ENCODE measurements around the gene TAOK1.

The TAOK1 gene

GRCh38 chr17:29570521-29570920 is 180.4 kb downstream of the TAOK1 start:
- peaks cover 43 to 72% (median 58%) of the 10 kb centered on the region in 11 experiments; a peak in 21 of 22 replicates for H4K20me1 ChIP-seq
- H3K27me3 ChIP-seq, result no peaks in the 10 kb centered on the region
- TF ChIP-seq Cebpa-rat (IDR thresholded peaks at IDR 0.05), result no peak
- peak overlapping the region in 8 of 11 experiments; percentile 17 to 94 (median 75); a peak in 10 of 22 replicates for H3K4me2 ChIP-seq
- H3K4me1 ChIP-seq, result peaks cover 50 to 75% (median 66%) of the 10 kb centered on the region in 10 experiments
- H3K4me3 ChIP-seq, result no peak overlapping the region
- peak overlapping the region in 1 of 11 experiments; percentile 66; a peak in 1 of 22 replicates for H3K9ac ChIP-seq
- no peak overlapping the region for H3K27ac ChIP-seq
- H3K9me3 ChIP-seq (replicated peaks in 1 of 11), result no peaks in the 10 kb centered on the region
- H3K36me3 ChIP-seq, result peaks cover 25 to 47% (median 33%) of the 10 kb centered on the region in 11 experiments

- H3K4me3 ChIP-seq, result no peak overlapping the region
- no peak for TF ChIP-seq Cebpa-rat (IDR thresholded peaks at IDR 0.05)
- H3K27me3 ChIP-seq, result no peaks in the 10 kb centered on the region
- H3K27ac ChIP-seq, result peak overlapping the region in 2 of 11 experiments; percentile 10 to 41; a peak in 1 of 22 replicates
- H3K4me2 ChIP-seq, result peak overlapping the region; percentile 61 to 94 (median 81)
- H3K4me1 ChIP-seq, result peaks cover 47 to 77% (median 71%) of the 10 kb centered on the region in 10 experiments
- peak overlapping the region in 7 of 11 experiments; percentile 42 to 70 (median 60); a peak in 11 of 22 replicates for H3K9ac ChIP-seq
- H4K20me1 ChIP-seq, result peaks cover 53 to 72% (median 65%) of the 10 kb centered on the region in 11 experiments; a peak in 21 of 22 replicates
- H3K9me3 ChIP-seq (replicated peaks in 1 of 11), result no peaks in the 10 kb centered on the region
- peaks cover 35 to 57% (median 43%) of the 10 kb centered on the region in 11 experiments for H3K36me3 ChIP-seq
Observed at GRCh38 chr17:29571486-29571882, 181.3 kb downstream of the TAOK1 start.

GRCh38 chr17:29571883-29572681 is 181.9 kb downstream of the TAOK1 start:
- no peaks in the 10 kb centered on the region for H3K27me3 ChIP-seq
- peak overlapping the region; percentile 27 to 70 (median 48); a peak in 18 of 22 replicates for H3K9ac ChIP-seq
- H3K9me3 ChIP-seq (replicated peaks in 1 of 11), result no peaks in the 10 kb centered on the region
- H4K20me1 ChIP-seq, result peaks cover 58 to 78% (median 71%) of the 10 kb centered on the region in 11 experiments; a peak in 21 of 22 replicates
- H3K4me2 ChIP-seq, result peak overlapping the region; percentile 61 to 94 (median 81)
- peaks cover 47 to 79% (median 75%) of the 10 kb centered on the region in 10 experiments for H3K4me1 ChIP-seq
- peak overlapping the region in 6 of 11 experiments; percentile 10 to 52 (median 41); a peak in 9 of 22 replicates for H3K27ac ChIP-seq
- H3K4me3 ChIP-seq, result peak overlapping the region in 4 of 10 experiments; percentile 25 to 31 (median 26); a peak in 3 of 20 replicates
- TF ChIP-seq Cebpa-rat (IDR thresholded peaks at IDR 0.05), result no peak
- H3K36me3 ChIP-seq, result peaks cover 41 to 63% (median 49%) of the 10 kb centered on the region in 11 experiments

- H4K20me1 ChIP-seq, result peaks cover 58 to 87% (median 76%) of the 10 kb centered on the region in 11 experiments; a peak in 21 of 22 replicates
Observed at GRCh38 chr17:29572691-29573557, 182.8 kb downstream of the TAOK1 start.

GRCh38 chr17:29573558-29573869 is 183.4 kb downstream of the TAOK1 start:
- Histone ChIP-seq H3K9me3 (replicated peaks in 1 of 11) (no peaks in the 10 kb centered on the region), H3K36me3 (peaks cover 55 to 77% (median 63%) of the 10 kb centered on the region in 11 experiments), H3K27me3 (no peaks in the 10 kb centered on the region), H3K4me2 (peak overlapping the region; percentile 65 to 94 (median 81); a peak in 21 of 22 replicates), H3K4me1 (peaks cover 47 to 79% (median 75%) of the 10 kb centered on the region in 10 experiments), H3K9ac (peak overlapping the region in 6 of 11 experiments; percentile 2 to 66 (median 43); a peak in 3 of 22 replicates), H3K27ac (peak overlapping the region in 1 of 11 experiments; percentile 45; a peak in 1 of 22 replicates), H3K4me3 (no peak overlapping the region), H4K20me1 (peaks cover 58 to 93% (median 80%) of the 10 kb centered on the region in 11 experiments; a peak in 21 of 22 replicates)
- TF ChIP-seq Cebpa-rat (IDR thresholded peaks at IDR 0.05), result no peak

More at GRCh38 chr17:29572691-29573557, 182.8 kb downstream of the TAOK1 start:
- H3K4me3 ChIP-seq, result peak overlapping the region in 2 of 10 experiments; percentile 9 to 26; a peak in 1 of 20 replicates
- H3K27me3 ChIP-seq, result no peaks in the 10 kb centered on the region
- peak overlapping the region in 3 of 11 experiments; percentile 10 to 52 (median 45); a peak in 5 of 22 replicates for H3K27ac ChIP-seq
- H3K36me3 ChIP-seq, result peaks cover 49 to 71% (median 57%) of the 10 kb centered on the region in 11 experiments
- peak overlapping the region in 8 of 11 experiments; percentile 12 to 66 (median 40); a peak in 10 of 22 replicates for H3K9ac ChIP-seq
- H3K4me2 ChIP-seq, result peak overlapping the region; percentile 65 to 94 (median 81)
- peaks cover 47 to 79% (median 75%) of the 10 kb centered on the region in 10 experiments for H3K4me1 ChIP-seq
- no peaks in the 10 kb centered on the region for H3K9me3 ChIP-seq (replicated peaks in 1 of 11)
- TF ChIP-seq Cebpa-rat (IDR thresholded peaks at IDR 0.05), result no peak

- Histone ChIP-seq H3K4me2 (peak overlapping the region in 10 of 11 experiments; percentile 9 to 94 (median 77); a peak in 10 of 22 replicates), H4K20me1 (peaks cover 58 to 94% (median 83%) of the 10 kb centered on the region in 11 experiments; a peak in 21 of 22 replicates), H3K36me3 (peaks cover 61 to 83% (median 69%) of the 10 kb centered on the region in 11 experiments)
Observed at GRCh38 chr17:29573871-29574731, 183.9 kb downstream of the TAOK1 start.

GRCh38 chr17:29574732-29575510 is 184.8 kb downstream of the TAOK1 start:
- H3K4me2 ChIP-seq, result peak overlapping the region in 8 of 11 experiments; percentile 8 to 81 (median 48); a peak in 11 of 22 replicates
- H3K4me3 ChIP-seq, result no peak overlapping the region
- TF ChIP-seq Cebpa-rat (IDR thresholded peaks at IDR 0.05), result no peak
- no peaks in the 10 kb centered on the region for H3K27me3 ChIP-seq
- H3K27ac ChIP-seq, result peak overlapping the region in 5 of 11 experiments; percentile 22 to 42 (median 32); a peak in 2 of 22 replicates
- peaks cover 69 to 91% (median 77%) of the 10 kb centered on the region in 11 experiments for H3K36me3 ChIP-seq
- peaks cover 37 to 68% (median 65%) of the 10 kb centered on the region in 10 experiments for H3K4me1 ChIP-seq
- no peaks in the 10 kb centered on the region for H3K9me3 ChIP-seq (replicated peaks in 1 of 11)
- H4K20me1 ChIP-seq, result peaks cover 57 to 96% (median 89%) of the 10 kb centered on the region in 11 experiments; a peak in 21 of 22 replicates
- H3K9ac ChIP-seq, result peak overlapping the region in 8 of 11 experiments; percentile 9 to 63 (median 31); a peak in 9 of 22 replicates

More at GRCh38 chr17:29573871-29574731, 183.9 kb downstream of the TAOK1 start:
- no peaks in the 10 kb centered on the region for H3K9me3 ChIP-seq (replicated peaks in 1 of 11)
- 0 out of 22 replicates have a peak overlapping the region, but pooled peaks of 1 of the 11 experiments have one; percentile 45 for H3K27ac ChIP-seq
- peaks cover 45 to 77% (median 72%) of the 10 kb centered on the region in 10 experiments for H3K4me1 ChIP-seq
- H3K4me3 ChIP-seq, result no peak overlapping the region
- H3K27me3 ChIP-seq, result no peaks in the 10 kb centered on the region
- H3K9ac ChIP-seq, result peak overlapping the region in 5 of 11 experiments; percentile 2 to 66 (median 19); a peak in 3 of 22 replicates
- no peak for TF ChIP-seq Cebpa-rat (IDR thresholded peaks at IDR 0.05)
